Epithelial cell of esophagus (primary cell): ENCODE results near the gene DIPK2A.

Experiments
- DNase-seq: peaks from one replicate; pipeline ENCODE4 v3.0.0; 2010; ENCODE audit warnings: low read depth
- H3K4me3 ChIP-seq: 2 replicates; pipeline ENCODE4 v1.5.1; 2011; ENCODE audit warnings: mild to moderate bottlenecking, low read length, control low read depth
- CTCF ChIP-seq: IDR thresholded peaks from 2 replicates; pipeline ENCODE4 v1.5.1; 2011; ENCODE audit warnings: low read depth, mild to moderate bottlenecking, low read length, control low read depth, inconsistent platforms; ENCODE audit not compliant: insufficient read depth; ENCODE audit errors: missing control alignments

DIPK2A gene

GRCh38 chr3:143979813-143980212 is 8.2 kb downstream of the DIPK2A start:
- no peak for TF ChIP-seq CTCF
- no peak for DNase-seq
- no peak overlapping the region for H3K4me3 ChIP-seq

GRCh38 chr3:143988306-143988705 is 16.7 kb downstream of the DIPK2A start:
- TF ChIP-seq CTCF: no peak
- no peak for DNase-seq

GRCh38 chr3:143989461-143989860 is 17.8 kb downstream of the DIPK2A start:
- TF ChIP-seq CTCF: no peak
- no peak for DNase-seq
- no peak overlapping the region for H3K4me3 ChIP-seq

More at GRCh38 chr3:143988306-143988705, 16.7 kb downstream of the DIPK2A start:
- H3K4me3 ChIP-seq: no peak overlapping the region

GRCh38 chr3:143991713-143992112 is 20.1 kb downstream of the DIPK2A start:
- no peak for DNase-seq
- no peak overlapping the region for H3K4me3 ChIP-seq
- TF ChIP-seq CTCF: no peak

GRCh38 chr3:143998266-143998665 is 26.6 kb downstream of the DIPK2A start:
- H3K4me3 ChIP-seq: no peak overlapping the region
- TF ChIP-seq CTCF: no peak

GRCh38 chr3:144003051-144003450 is 31.4 kb downstream of the DIPK2A start:
- no peak overlapping the region for H3K4me3 ChIP-seq
- TF ChIP-seq CTCF: no peak
- DNase-seq: no peak

More at GRCh38 chr3:143998266-143998665, 26.6 kb downstream of the DIPK2A start:
- DNase-seq: peak; percentile 73

GRCh38 chr3:144010371-144010770 is 38.7 kb downstream of the DIPK2A start:
- H3K4me3 ChIP-seq: no peak overlapping the region
- TF ChIP-seq CTCF: no peak
- DNase-seq: no peak
